ENCODE results near the gene AMBP.

DNA sequence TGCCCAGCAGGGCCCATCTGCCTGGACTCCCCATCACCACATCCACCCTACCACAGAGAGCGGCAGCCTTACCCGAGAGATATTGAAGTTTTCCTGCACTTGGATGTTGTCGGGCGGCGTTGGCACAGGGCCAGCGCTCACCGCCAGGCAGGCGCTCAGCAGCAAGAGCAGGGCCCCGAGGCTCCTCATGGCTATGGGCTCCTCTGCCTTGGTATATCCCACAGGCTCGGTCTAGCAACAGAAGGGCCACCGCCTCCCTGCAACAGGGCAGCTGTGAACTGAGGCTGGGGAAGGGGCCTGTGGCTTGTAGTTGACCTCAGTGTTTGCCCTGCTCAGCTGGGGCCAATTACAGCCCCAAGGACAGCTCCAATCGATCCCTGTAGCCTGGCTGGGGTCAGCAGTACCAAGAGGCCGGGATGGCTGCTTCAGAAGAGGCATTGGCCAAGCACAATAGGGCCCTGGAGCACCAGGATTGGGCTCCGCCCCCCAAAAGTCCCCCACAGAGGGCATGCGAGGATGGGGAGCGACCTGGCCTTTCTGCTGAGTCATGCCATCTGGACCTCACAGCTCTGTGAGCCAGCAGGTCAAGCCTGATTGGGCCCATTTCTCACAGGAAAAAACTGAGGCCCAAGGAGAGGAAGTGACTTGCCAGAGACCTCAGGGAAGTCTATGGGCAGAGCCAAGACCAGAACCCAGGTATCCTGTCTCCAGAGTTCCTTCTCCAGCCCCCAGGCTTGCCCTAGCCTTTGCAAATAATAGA, at the start of gene AMBP:
- TF ChIP-seq POLR2A (IDR thresholded peaks at IDR 0.05; ENCODE audit: low read depth) (no peak), EP300 (IDR thresholded peaks at IDR 0.05) (no peak)
- TF ChIP-seq, protein P1, sequence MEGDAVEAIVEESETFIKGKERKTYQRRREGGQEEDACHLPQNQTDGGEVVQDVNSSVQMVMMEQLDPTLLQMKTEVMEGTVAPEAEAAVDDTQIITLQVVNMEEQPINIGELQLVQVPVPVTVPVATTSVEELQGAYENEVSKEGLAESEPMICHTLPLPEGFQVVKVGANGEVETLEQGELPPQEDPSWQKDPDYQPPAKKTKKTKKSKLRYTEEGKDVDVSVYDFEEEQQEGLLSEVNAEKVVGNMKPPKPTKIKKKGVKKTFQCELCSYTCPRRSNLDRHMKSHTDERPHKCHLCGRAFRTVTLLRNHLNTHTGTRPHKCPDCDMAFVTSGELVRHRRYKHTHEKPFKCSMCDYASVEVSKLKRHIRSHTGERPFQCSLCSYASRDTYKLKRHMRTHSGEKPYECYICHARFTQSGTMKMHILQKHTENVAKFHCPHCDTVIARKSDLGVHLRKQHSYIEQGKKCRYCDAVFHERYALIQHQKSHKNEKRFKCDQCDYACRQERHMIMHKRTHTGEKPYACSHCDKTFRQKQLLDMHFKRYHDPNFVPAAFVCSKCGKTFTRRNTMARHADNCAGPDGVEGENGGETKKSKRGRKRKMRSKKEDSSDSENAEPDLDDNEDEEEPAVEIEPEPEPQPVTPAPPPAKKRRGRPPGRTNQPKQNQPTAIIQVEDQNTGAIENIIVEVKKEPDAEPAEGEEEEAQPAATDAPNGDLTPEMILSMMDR (IDR thresholded peaks at IDR 0.05), result no peak

Data from esophagus muscularis mucosa (tissue), 4 donors.